B cell (primary cell): ENCODE results near the gene ZDHHC14.

ENCODE experiments used
- CTCF ChIP-seq: fragments of 200-600 bp; IDR thresholded peaks from one replicate; pipeline ENCODE4 v1.8.0; 2022; ENCODE audit warnings: antibody characterized with exemption, mild to moderate bottlenecking
- EZH2 ChIP-seq: IDR thresholded peaks from 2 replicates; pipeline ENCODE4 v1.6.1; 2012; ENCODE audit warnings: borderline replicate concordance, low read depth, mild to moderate bottlenecking, moderate library complexity, low read length; ENCODE audit not compliant: insufficient read depth, poor library complexity, severe bottlenecking

GRCh38 chr6:157610451-157610999 is 229.5 kb downstream of the ZDHHC14 start:
- no peak for TF ChIP-seq CTCF
- TF ChIP-seq EZH2 = no peak
